GM12891 (cell line): ENCODE data around the gene PALMD.

Experiments used
- POLR2AphosphoS5 ChIP-seq: IDR thresholded peaks from 2 replicates; pipeline ENCODE4 v1.6.1; 2011; ENCODE audit warnings: low read depth, low read length, control low read depth
- SPI1 ChIP-seq: IDR thresholded peaks from 2 replicates; pipeline ENCODE4 v1.6.1; 2011; ENCODE audit warnings: low read depth, low read length, control low read depth

DNA sequence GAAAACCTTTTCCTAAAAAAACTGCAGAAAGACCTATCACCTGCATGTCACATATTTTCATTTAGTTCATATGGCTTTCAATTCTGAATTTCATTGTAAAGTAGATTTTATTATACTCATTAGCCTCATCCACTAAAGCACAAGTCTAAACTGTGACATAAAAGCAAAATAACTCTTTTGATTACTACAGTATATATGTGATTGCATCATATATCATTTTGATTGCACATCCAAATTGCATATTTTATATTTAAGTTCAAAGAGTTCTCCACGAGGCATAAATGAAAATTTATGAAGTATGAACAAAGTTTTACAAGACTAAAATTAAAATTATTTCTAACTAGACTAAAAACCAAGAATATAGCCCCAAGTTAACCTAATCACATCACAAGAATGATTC, 19.3 kb downstream of the PALMD start:
- TF ChIP-seq SPI1 (no peak), POLR2AphosphoS5 (no peak)
